GM18505 (cell line): ENCODE measurements around the gene TBC1D24.

Experiments used
- ATAC-seq: cut with Tn5 transposase; IDR thresholded peaks from one replicate; pipeline ENCODE4 v1.9.1; 2021; ENCODE audit not compliant: unreplicated experiment
- POLR2A ChIP-seq: IDR thresholded peaks from 4 replicates; pipeline ENCODE4 v1.6.1; 2011; ENCODE audit warnings: borderline replicate concordance; ENCODE audit not compliant: insufficient read depth, insufficient read length; ENCODE audit errors: extremely low read depth

TBC1D24 gene

GRCh38 chr16:2499454-2499853 lies 24.5 kb downstream of the TBC1D24 start:
- no peak for TF ChIP-seq POLR2A
- no peak for ATAC-seq

- no peak for ATAC-seq
- no peak for TF ChIP-seq POLR2A
These were observed 25.0 kb downstream of the TBC1D24 start for GRCh38 chr16:2499890-2500429.

- no peak for ATAC-seq
- no peak for TF ChIP-seq POLR2A
These were observed 25.5 kb downstream of the TBC1D24 start for GRCh38 chr16:2500430-2500917.

DNA sequence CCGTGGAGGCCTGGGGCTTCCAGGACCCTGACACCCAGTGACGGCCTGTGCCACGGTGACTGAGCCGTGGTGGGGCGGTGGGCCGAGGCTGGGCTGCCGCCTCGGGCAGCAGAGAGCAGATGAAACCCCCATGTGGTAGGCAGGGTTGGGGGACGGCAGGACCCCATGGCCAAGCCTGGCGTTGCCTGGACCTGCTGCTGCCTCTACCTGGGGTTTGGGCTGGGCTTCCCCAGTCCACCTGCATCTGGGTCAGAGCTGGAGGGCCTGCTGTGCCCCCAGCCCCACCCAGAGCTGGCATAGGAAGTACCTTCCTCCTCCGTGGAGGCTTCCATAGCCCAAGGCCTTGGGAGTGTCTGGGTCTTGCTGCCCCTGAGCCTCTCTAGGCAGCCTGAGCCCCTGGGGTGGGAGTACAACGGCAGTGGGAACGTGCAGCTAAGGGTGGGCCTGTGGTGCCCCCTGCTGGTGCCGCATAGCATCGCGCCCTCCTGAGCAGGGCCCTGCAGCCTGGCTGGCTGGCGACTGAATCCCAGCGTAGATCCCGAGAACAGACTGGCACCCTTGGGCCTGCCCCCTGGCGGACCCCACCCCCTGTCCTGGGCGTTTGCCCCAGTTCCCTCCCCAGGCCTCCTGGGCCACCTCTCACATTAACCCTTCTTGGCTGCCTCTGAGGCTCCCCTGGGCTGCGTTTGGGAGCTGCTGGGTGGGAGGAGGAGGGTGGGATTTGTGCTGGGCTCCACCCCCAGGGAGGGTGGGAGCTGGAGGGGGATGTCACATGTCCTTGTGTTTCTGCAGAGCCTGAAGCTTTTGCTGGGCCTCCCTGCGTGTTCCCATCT lies 26.2 kb downstream of the TBC1D24 start:
- peak; percentile 59 for ATAC-seq

DNA sequence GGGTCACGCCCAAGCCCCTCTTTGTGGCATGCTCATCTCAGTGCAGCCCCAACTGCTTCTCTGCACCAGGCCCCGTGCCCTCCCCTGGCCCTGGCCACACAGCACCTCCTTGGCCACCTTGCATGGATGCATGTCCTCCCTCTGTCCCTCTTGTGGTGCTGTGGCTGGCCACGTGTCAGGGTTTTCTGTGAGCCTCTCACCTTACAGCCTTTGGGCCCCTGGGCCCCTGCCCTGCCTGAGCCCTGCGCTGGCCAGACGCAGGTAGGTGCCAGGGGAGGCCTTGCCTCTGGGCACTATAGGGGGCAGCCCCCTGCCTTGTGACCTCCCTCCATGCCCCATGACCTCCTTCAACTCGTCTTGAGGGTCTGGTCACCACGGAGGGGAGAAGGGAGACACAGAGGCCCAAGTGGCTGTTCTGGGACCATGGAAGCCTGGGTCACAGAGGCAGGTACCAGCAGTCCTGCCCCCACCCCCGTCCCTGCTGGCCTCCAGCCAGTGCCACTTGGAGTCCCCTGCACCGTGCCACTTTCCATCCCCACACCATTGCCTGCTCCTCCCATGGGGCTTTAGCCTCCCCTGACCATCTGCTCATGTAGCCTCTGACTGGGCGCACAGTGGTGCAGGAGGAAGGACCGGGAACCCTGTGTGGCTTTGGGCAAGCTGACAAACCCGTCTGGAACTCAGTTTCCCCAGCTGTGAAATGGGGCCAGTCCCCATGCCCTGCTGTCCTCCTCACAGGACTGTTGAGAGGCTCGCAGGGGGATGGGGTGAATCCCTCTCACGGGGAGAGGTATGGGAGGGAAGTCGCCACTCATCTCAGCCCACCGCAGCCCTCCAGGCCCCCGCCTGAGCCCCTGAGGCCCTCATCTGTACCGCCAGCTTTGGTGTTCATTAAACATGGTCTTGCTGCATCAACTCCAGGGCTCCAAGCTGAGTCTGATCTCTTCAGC lies 27.3 kb downstream of the TBC1D24 start:
- no peak for ATAC-seq
- TF ChIP-seq POLR2A: no peak

More for the DNA sequence above, 26.2 kb downstream of the TBC1D24 start:
- no peak for TF ChIP-seq POLR2A

GRCh38 chr16:2505695-2506094 lies 30.8 kb downstream of the TBC1D24 start:
- TF ChIP-seq POLR2A: no peak
- no peak for ATAC-seq

DNA sequence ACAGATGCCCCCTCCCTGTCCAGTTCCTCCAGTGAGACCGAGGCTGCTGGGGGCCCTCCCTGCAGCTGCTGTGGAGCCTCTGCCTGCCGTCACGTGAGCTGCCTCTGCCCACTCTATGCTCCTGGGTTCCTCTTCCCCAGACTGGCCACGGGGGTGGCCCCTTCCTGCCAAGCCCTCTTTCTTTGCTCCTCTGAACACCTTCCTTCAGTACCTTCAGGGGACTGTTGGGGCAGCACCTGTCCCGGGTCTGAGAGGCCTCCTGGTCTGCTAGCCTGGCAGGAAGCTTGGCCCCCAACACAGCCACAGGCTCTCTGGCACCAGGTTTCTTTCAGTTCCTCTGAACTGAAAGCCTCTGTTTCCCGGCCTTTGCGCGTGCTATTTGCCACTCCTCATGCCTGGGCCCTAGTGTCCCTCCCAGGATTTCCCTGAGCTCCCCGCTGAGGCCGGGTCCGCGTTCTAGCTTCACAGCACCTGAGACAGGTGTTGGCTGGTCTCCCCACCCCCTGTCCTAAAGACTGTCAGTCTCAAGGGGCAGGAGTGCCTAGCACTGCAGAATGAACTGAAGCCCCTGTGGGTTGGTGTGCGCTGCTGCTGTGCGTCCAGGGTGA lies 32.2 kb downstream of the TBC1D24 start:
- peak; percentile 31 for TF ChIP-seq POLR2A
- ATAC-seq: peak; percentile 48

DNA sequence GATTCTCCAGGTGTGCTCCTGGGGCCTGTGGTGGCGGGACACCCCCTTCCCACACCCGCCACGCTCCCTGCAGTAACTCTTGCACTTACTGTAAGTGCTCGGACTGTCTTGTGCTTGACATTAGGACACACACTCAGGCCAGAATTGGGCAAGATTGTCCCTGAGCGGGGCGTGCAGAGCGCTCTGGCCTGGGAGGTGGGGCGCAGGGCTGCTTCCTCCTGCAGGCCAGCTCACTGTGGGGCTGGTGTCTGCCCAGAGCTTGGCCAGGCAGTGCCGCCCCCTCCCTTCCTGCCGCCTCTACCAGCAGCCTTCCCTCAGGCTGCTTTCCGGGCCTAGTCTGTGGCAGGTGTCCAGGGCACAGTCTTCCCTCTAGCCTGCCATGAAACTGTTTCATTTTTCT lies 32.7 kb downstream of the TBC1D24 start:
- no peak for TF ChIP-seq POLR2A
- peak; percentile 13 for ATAC-seq

DNA sequence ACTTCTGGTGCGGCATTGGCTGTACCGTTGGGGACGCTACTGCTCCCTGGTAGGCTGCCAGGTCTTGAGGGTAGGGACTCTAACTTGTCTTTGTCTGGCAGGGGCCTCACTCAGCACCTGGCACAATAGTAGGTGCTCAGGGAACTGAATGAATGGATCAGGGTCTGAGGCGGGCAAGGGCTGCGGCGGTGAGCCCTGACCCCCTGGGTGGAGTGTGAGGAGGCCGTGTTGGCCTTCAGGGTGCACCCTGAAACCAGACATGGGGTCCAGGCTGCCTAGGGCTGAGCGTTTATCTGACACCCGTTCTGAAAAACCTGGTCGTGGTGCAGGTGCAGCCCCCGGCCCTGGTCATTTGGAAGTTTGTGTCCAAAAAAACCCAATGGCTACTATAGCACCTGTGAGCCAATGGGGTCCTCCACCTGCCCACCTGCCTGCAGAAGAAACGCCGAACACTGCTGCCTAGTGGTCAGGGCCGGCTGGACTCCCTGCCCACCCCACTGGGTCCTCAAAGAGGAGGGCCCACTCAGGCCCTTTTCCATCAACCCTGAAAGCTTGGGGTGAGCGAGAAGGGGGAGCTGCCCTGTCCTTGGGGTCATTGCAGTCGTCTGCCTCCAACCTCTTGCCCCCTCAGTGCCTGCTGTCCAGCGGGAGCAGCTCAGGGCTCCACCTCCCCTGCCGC lies 33.9 kb downstream of the TBC1D24 start:
- no peak for ATAC-seq
- no peak for TF ChIP-seq POLR2A

DNA sequence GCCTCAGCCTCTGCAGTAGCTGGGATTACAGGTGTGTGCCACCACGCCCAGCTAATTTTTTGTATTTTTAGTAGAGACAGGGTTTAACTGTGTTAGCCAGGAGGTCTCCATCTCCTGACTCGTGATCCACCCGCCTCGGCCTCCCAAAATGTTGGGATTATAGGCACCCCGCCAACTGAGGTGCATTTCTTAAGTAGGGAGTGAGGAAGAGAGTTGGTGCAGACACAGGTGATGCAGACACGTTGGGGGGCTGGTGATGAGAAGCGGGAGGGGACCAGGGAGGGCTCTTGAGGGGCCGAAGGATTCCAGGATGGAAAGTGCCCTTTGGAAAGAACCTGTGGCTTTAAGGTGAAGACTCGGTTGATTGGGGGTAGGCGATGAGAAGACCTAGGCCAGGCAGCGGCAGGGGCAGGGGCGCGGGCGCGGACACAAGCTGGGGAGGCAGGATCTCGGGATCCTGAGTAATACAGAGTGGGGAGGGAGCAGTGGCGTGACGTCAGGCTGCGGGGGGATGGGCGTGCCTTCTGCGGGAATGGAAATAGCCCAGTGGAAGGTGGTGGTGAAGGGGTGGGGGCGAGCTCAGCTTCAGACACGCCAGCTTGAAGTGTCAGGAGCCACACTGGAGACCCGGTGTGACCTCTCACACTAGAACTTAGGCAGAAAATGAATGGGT lies 36.3 kb downstream of the TBC1D24 start:
- ATAC-seq: no peak
- TF ChIP-seq POLR2A: no peak

DNA sequence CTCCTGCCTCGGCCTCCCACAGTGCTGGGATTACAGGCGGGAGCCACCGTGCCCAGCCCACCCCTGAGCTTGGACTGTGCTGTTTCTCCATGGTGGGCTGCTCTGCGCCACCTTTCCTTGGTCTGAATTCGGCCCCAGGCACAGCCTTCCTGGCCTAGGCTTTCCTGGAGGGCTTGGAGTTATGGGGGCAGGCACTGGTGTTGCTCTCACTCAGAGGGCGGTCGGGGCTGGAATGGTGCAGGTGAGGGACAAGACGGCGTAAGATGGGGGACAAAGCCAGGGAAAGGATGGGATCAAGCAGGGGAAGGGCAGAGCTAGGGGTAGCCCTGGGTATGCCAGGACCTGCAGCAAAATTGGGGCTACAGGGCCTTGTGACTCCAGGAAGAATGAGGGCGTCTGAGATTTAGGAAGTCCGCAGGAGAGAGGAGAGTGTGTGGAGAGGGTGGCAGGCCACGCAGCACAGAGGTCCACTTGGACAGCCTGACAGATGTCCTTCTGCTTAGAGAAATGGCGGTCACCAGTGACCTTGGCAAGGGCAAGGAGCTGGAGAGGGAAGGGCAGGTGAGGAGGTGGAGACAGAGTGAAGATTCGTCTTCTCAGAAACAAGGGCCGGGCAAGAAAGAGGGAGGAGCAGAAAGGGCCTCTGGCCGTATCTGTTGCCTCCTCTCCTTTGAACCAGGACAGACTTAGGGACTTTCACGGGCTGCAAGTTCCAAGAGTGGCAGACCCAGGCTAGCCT lies 37.2 kb downstream of the TBC1D24 start:
- ATAC-seq: no peak
- TF ChIP-seq POLR2A: no peak
